Body of pancreas (tissue), 4 donors: Measurements from ENCODE around the gene APH1B. TPM values are rescaled to one million over a fixed set of nuclear protein-coding genes. Genes with fewer than 3 reads are reported as not detected.

Experiments
- ATAC-seq: fragments of 150-250 bp; one replicate; pipeline ENCODE4 v1.9.1; 2016
- DNase-seq, 4 donors: peaks; one replicate each; pipeline ENCODE4 v3.0.0-alpha.2; 2019
- H3K27ac ChIP-seq, 4 donors: fragments of 200-600 bp; sonication (generic); 1 replicate in 3 of 4; 2 replicates in 1 of 4; pipeline versions ENCODE4 v1.5.1 to v1.6.1; 2016 to 2019; ENCODE audit warnings: mild to moderate bottlenecking in 1 of 4, mixed read lengths in 1 of 4, moderate library complexity in 1 of 4
- H3K27me3 ChIP-seq, 2 donors: fragments of 200-600 bp; sonication (generic); one replicate each; pipeline ENCODE4 v1.6.0; 2016; ENCODE audit warnings: mild to moderate bottlenecking in 1 of 2
- H3K36me3 ChIP-seq, 2 donors: fragments of 200-600 bp; sonication (generic); replicated peaks in 1 of 2; 2 replicates each; pipeline ENCODE4 v1.5.1; 2016; ENCODE audit warnings: low read depth in 2 of 2; ENCODE audit not compliant: insufficient read depth in 1 of 2
- H3K4me1 ChIP-seq: fragments of 200-600 bp; sonication (generic); one replicate; pipeline ENCODE4 v1.6.0; 2016
- H3K4me3 ChIP-seq, 2 donors: fragments of 200-600 bp; sonication (generic); 1 replicate in 1 of 2; 2 replicates in 1 of 2; pipeline ENCODE4 v1.5.1; 2016 to 2019
- H3K9me3 ChIP-seq, 3 donors: fragments of 200-600 bp; sonication (generic); 1 replicate in 2 of 3; 2 replicates in 1 of 3; pipeline ENCODE4 v1.5.1; 2016
- CTCF ChIP-seq, 7 experiments: fragments of 450-650 bp in 4 of 7; fragments of 200-600 bp in 3 of 7; sonication (generic) in 3 of 7; IDR thresholded peaks; one replicate each; pipeline ENCODE4 v1.5.1; 2016 to 2019; ENCODE audit warnings: antibody characterized with exemption in 7 of 7
- POLR2A ChIP-seq, 3 donors: fragments of 450-650 bp; IDR thresholded peaks; one replicate each; pipeline ENCODE4 v1.6.1; 2016; ENCODE audit warnings: antibody characterized with exemption in 3 of 3, mild to moderate bottlenecking in 2 of 3
- WGBS, 2 donors: methylation state at CpG; one replicate each; pipeline ENCODE4 v1.1.5; 2017; 5-methylcytosine and 5-hydroxymethylcytosine counted together
- intact Hi-C: fragments of 100-400 bp; cut with DNase I; formaldehyde crosslinking; loops from one replicate; pipeline ENCODE4 v1.15.1; 2023
- total RNA-seq, 2 donors: library from RNA; depleted of rRNA; stranded (reverse); fragments of >200 nt; gene quantifications; one replicate each; pipeline ENCODE4 v1.1.0, GENCODE V29; 2016

APH1B gene
- total RNA-seq, result 10 to 100 TPM in 1 of 2 donors, 1 to 10 TPM in 1; 6.9 to 12.7 TPM

GRCh38 chr15:63277038-63277892, at the start of gene APH1B:
Gene APH1B (plus strand): TSS chr15:63277605. CDS start chr15:63277624, 19 bp downstream.
- intact Hi-C loops, result no loop called here
- H3K9me3 ChIP-seq, result no peaks in the 10 kb centered on the region

GRCh38 chr15:63227689-63228088, 49.7 kb upstream of the APH1B start:
- Histone ChIP-seq H3K4me1 (no peaks in the 10 kb centered on the region), H3K27me3 (no peaks in the 10 kb centered on the region), H3K36me3 (no peaks in the 10 kb centered on the region), H3K9me3 (no peaks in the 10 kb centered on the region), H3K4me3 (no peak overlapping the region), H3K27ac (no peak overlapping the region)
- no peak for TF ChIP-seq CTCF (IDR thresholded peaks at IDR 0.05)
- TF ChIP-seq POLR2A (IDR thresholded peaks at IDR 0.05), result no peak
- ATAC-seq, result no peak
- no peak for DNase-seq
- 96 to 100% methylated on average over 2 of the region's 2 CpGs for whole genome bisulfite sequencing, 2 donors
- intact Hi-C loops, result no loop called here

More at GRCh38 chr15:63277038-63277892, at the start of gene APH1B:
- H3K4me1 ChIP-seq, result peaks cover 10% of the 10 kb centered on the region
- H3K4me3 ChIP-seq, result peak within 1 kb of the TSS; percentile 66 to 68
- H3K36me3 ChIP-seq, result no peaks in the 10 kb centered on the region
- ATAC-seq (peak; percentile 88), DNase-seq (peak; percentile 82 to 89 (median 88))
- peak within 1 kb of the TSS; percentile 56 to 85 (median 70) for H3K27ac ChIP-seq
- no peaks in the 10 kb centered on the region for H3K27me3 ChIP-seq
- TF ChIP-seq CTCF (IDR thresholded peaks at IDR 0.05) (peak in 1 of 7 experiments; percentile 7), POLR2A (IDR thresholded peaks at IDR 0.05) (peak; percentile 41 to 80 (median 76))
- WGBS, 2 donors, result 1 to 2% methylated on average over 19 to 65 of the region's 102 CpGs

GRCh38 chr15:63231206-63231605, 46.2 kb upstream of the APH1B start:
- DNase-seq (no peak), ATAC-seq (no peak)
- Histone ChIP-seq H3K27me3 (no peaks in the 10 kb centered on the region), H3K9me3 (no peaks in the 10 kb centered on the region), H3K36me3 (no peaks in the 10 kb centered on the region), H3K4me3 (no peak overlapping the region), H3K27ac (no peak overlapping the region), H3K4me1 (peaks cover 21% of the 10 kb centered on the region)
- WGBS, 2 donors, result 93 to 94% methylated on average over 3 of the region's 3 CpGs
- intact Hi-C loops, result no loop called here
- TF ChIP-seq POLR2A (IDR thresholded peaks at IDR 0.05) (no peak), CTCF (IDR thresholded peaks at IDR 0.05) (no peak)

- intact Hi-C loops, result no loop called here
- DNase-seq (no peak), ATAC-seq (no peak)
- TF ChIP-seq CTCF (IDR thresholded peaks at IDR 0.05) (no peak), POLR2A (IDR thresholded peaks at IDR 0.05) (no peak)
- 64 to 82% methylated on average over 1 of the region's 1 CpG for WGBS, 2 donors
- Histone ChIP-seq H3K4me1 (peaks cover 21% of the 10 kb centered on the region), H3K4me3 (no peak overlapping the region), H3K27ac (no peak overlapping the region), H3K9me3 (no peaks in the 10 kb centered on the region), H3K27me3 (no peaks in the 10 kb centered on the region), H3K36me3 (no peaks in the 10 kb centered on the region)
Measured at GRCh38 chr15:63231706-63232105, 45.7 kb upstream of the APH1B start.
